ENCODE data around the gene CYP1B1.

Gene CYP1B1

GRCh38 chr2:38098421-38099098 is 22.6 kb upstream of the CYP1B1 start:
- TF ChIP-seq, protein P1, sequence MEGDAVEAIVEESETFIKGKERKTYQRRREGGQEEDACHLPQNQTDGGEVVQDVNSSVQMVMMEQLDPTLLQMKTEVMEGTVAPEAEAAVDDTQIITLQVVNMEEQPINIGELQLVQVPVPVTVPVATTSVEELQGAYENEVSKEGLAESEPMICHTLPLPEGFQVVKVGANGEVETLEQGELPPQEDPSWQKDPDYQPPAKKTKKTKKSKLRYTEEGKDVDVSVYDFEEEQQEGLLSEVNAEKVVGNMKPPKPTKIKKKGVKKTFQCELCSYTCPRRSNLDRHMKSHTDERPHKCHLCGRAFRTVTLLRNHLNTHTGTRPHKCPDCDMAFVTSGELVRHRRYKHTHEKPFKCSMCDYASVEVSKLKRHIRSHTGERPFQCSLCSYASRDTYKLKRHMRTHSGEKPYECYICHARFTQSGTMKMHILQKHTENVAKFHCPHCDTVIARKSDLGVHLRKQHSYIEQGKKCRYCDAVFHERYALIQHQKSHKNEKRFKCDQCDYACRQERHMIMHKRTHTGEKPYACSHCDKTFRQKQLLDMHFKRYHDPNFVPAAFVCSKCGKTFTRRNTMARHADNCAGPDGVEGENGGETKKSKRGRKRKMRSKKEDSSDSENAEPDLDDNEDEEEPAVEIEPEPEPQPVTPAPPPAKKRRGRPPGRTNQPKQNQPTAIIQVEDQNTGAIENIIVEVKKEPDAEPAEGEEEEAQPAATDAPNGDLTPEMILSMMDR (IDR thresholded peaks at IDR 0.05; ENCODE audit: borderline replicate concordance, insufficient read depth, low read depth, low read length): no peak
- no peak overlapping the region for H3K4me3 ChIP-seq (ENCODE audit: low read depth, low read length)

- H3K4me3 ChIP-seq (ENCODE audit: low read depth, low read length): no peak overlapping the region
- TF ChIP-seq, protein P1 (IDR thresholded peaks at IDR 0.05; ENCODE audit: borderline replicate concordance, insufficient read depth, low read depth, low read length): no peak
These were observed 22.0 kb upstream of the CYP1B1 start for GRCh38 chr2:38097988-38098385.

- H3K4me3 ChIP-seq (ENCODE audit: low read depth, low read length): no peak overlapping the region
- TF ChIP-seq, protein P1 (IDR thresholded peaks at IDR 0.05; ENCODE audit: borderline replicate concordance, insufficient read depth, low read depth, low read length): no peak
These were observed 21.5 kb upstream of the CYP1B1 start for GRCh38 chr2:38097258-38097987.

- TF ChIP-seq, protein P1 (IDR thresholded peaks at IDR 0.05; ENCODE audit: borderline replicate concordance, insufficient read depth, low read depth, low read length): no peak
- no peak overlapping the region for H3K4me3 ChIP-seq (ENCODE audit: low read depth, low read length)
These were observed 20.3 kb upstream of the CYP1B1 start for GRCh38 chr2:38095996-38096861.

DNA sequence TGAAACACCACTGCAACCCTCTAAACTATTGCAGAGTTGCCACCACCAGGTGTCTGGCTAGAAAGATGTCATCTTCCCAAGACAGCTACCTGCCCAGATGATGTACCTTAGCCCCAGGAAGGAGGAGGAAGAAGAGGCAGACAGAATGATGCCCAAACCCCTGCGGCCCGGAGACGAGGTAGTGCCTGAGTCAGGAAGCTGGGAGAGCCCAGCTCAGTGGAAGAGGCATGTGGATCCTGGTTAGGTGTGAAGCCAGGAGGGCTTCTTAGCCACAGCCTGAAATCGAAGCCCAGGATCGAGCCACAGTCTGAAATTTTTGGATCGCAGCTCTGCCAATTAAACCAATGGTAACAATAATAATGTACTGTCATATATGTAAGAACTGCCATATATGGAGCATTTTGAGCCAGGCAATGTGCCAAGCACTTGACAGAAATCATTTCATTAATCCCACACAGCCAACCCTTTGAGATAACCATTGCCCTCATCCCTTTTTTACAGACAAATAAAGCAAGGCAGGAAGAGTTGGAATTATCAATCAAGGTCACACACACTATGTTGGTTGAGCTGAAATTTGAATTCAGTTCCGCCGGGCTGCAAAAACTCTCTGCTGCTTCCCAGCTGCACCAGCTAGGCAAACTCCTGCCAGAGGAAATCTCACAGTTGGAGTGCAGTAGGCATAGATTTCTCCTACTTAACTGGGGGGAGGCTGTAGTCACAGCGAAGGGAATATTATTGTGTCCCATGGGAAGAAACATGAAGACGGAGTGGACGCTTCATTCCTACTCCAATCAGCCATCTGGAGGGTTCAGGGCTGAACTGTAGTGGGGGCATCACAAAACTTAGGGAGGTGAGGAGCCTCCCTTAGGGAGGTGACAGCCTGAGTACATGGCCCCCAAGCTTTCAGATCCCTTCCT is 19.4 kb upstream of the CYP1B1 start:
- TF ChIP-seq, protein P1 (IDR thresholded peaks at IDR 0.05; ENCODE audit: borderline replicate concordance, insufficient read depth, low read depth, low read length): no peak
- H3K4me3 ChIP-seq (ENCODE audit: low read depth, low read length): no peak overlapping the region

DNA sequence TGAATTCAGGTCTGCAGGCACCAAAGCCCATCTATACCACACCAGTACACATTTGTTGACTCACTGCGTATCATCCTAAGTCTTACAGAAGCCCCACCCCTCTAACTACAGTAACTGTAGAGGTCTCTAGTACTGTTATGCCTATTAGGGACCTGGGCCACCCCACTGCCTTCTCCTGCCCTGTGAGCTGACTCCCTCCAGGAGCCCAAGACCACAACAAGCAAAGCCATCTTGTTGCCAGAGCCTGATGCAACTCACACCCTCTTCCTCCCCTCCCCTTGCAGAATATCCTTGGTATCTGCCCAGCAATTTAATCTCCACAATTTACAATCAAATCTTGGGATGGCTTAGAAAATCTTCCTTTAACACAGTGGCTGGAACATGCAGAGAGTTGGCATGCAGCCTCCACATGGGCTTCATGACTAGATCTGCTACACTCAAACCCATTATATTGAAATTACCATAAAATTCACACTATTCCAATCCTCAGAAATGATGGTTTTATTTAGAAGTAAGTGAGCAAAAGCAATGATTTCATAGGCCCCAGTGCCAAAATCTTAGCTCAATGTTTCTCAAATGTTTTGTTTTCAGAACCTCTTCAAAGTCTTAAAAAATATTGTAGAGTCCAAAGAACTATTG is 17.7 kb upstream of the CYP1B1 start:
- no peak overlapping the region for H3K4me3 ChIP-seq (ENCODE audit: low read depth, low read length)
- TF ChIP-seq, protein P1 (IDR thresholded peaks at IDR 0.05; ENCODE audit: borderline replicate concordance, insufficient read depth, low read depth, low read length): no peak
